GM12865 (cell line): Measurements from ENCODE around the gene GRIP2.

Source experiments
- DNase-seq: peaks from one replicate; pipeline ENCODE4 v3.0.0; 2010; ENCODE audit warnings: low read depth
- H3K4me3 ChIP-seq: 2 replicates; pipeline ENCODE4 v1.5.1; 2011; ENCODE audit warnings: mild to moderate bottlenecking, low read depth, low read length, control low read depth
- TF ChIP-seq, protein P1 (sequence below): IDR thresholded peaks from 2 replicates; pipeline ENCODE4 v1.5.1; 2011; ENCODE audit warnings: low read length, control low read depth, low read depth, inconsistent platforms; ENCODE audit not compliant: insufficient read depth; ENCODE audit errors: missing control alignments

Gene GRIP2

DNA sequence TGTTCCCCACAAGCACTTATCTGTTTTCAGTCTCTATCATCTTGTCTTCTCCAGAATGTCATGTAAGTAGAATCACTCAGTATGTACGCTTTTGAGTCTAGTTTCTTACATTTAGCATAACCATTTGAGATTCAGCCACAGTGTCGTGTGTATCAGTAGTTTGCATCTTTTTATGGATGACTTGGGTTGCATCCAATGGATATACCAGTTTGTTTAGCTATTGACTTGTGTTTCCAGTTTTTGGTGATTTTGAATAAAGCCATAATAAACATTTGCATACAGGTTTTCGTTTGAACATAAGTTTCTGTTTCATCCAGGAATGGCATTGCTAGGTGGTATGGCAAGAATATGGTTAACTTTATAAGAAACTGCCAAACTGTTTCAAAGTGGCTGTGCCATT is 12.1 kb downstream of the GRIP2 start:
- TF ChIP-seq, protein P1, sequence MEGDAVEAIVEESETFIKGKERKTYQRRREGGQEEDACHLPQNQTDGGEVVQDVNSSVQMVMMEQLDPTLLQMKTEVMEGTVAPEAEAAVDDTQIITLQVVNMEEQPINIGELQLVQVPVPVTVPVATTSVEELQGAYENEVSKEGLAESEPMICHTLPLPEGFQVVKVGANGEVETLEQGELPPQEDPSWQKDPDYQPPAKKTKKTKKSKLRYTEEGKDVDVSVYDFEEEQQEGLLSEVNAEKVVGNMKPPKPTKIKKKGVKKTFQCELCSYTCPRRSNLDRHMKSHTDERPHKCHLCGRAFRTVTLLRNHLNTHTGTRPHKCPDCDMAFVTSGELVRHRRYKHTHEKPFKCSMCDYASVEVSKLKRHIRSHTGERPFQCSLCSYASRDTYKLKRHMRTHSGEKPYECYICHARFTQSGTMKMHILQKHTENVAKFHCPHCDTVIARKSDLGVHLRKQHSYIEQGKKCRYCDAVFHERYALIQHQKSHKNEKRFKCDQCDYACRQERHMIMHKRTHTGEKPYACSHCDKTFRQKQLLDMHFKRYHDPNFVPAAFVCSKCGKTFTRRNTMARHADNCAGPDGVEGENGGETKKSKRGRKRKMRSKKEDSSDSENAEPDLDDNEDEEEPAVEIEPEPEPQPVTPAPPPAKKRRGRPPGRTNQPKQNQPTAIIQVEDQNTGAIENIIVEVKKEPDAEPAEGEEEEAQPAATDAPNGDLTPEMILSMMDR: no peak
- no peak overlapping the region for H3K4me3 ChIP-seq
- no peak for DNase-seq

- H3K4me3 ChIP-seq: no peak overlapping the region
- peak; percentile 7 for DNase-seq
- TF ChIP-seq, protein P1: no peak
Measured at GRCh38 chr3:14525685-14526631, 14.2 kb downstream of the GRIP2 start.

DNA sequence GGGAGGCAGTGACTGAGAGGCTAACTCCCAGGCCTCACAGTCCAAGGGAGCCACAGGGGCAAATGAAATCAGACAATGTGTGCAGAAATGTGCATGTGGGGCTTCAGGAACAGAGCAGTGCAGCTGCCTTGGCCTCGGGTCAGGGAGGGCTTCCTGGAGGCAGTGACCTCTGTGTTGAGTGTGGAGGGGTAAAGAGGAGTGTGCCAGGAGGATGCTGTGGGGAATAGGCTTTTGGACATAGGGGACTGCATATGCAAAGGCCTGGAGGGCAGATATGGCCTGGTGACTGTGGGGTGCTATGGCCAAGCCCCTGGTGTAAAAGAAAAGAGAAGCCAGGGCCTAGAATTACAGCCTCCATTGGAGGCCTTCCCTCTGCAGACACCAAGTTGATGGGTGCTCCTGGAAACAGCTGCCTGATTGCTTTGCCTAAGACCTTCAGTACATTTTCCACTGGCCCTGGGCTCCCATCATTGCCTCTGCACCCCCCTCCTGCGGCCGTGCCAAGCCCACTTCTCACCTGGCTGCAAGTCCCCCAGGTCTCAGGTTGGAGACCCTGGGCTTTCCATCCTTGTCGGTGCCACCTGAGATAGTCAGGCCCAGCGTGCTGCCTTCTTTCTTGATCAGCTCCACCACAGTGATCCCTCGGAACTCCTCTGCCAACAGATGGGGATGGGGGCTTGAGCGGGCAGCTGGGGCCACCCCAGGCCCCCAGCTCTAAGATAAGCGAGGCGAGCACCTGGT is 15.1 kb downstream of the GRIP2 start:
- H3K4me3 ChIP-seq: no peak overlapping the region
- TF ChIP-seq, protein P1: no peak
- no peak for DNase-seq

GRCh38 chr3:14524311-14524711 is 15.8 kb downstream of the GRIP2 start:
- TF ChIP-seq, protein P1: no peak
- DNase-seq: no peak
- no peak overlapping the region for H3K4me3 ChIP-seq

- TF ChIP-seq, protein P1: no peak
- H3K4me3 ChIP-seq: no peak overlapping the region
- no peak for DNase-seq
Measured at GRCh38 chr3:14523792-14524191, 16.4 kb downstream of the GRIP2 start.

GRCh38 chr3:14522768-14523167 is 17.4 kb downstream of the GRIP2 start:
- TF ChIP-seq, protein P1: no peak
- H3K4me3 ChIP-seq: no peak overlapping the region
- DNase-seq: no peak
